AG10803 (cell line): ENCODE results near the gene KCNT1.

Source experiments
- DNase-seq: peaks from one replicate; pipeline ENCODE4 v3.0.0; 2010; ENCODE audit warnings: low read depth
- H3K4me3 ChIP-seq: 2 replicates; pipeline ENCODE4 v1.5.1; 2011; ENCODE audit warnings: mild to moderate bottlenecking, low read length, control low read depth
- TF ChIP-seq, protein P1 (sequence below): conservative IDR thresholded peaks from 2 replicates; pipeline ENCODE4 v1.5.1; 2011; ENCODE audit warnings: mild to moderate bottlenecking, low read length, control low read depth, inconsistent platforms

KCNT1 gene

GRCh38 chr9:135759676-135760300 lies 57.8 kb downstream of the KCNT1 start:
- no peak overlapping the region for H3K4me3 ChIP-seq
- DNase-seq: no peak
- TF ChIP-seq, protein P1, sequence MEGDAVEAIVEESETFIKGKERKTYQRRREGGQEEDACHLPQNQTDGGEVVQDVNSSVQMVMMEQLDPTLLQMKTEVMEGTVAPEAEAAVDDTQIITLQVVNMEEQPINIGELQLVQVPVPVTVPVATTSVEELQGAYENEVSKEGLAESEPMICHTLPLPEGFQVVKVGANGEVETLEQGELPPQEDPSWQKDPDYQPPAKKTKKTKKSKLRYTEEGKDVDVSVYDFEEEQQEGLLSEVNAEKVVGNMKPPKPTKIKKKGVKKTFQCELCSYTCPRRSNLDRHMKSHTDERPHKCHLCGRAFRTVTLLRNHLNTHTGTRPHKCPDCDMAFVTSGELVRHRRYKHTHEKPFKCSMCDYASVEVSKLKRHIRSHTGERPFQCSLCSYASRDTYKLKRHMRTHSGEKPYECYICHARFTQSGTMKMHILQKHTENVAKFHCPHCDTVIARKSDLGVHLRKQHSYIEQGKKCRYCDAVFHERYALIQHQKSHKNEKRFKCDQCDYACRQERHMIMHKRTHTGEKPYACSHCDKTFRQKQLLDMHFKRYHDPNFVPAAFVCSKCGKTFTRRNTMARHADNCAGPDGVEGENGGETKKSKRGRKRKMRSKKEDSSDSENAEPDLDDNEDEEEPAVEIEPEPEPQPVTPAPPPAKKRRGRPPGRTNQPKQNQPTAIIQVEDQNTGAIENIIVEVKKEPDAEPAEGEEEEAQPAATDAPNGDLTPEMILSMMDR: no peak

DNA sequence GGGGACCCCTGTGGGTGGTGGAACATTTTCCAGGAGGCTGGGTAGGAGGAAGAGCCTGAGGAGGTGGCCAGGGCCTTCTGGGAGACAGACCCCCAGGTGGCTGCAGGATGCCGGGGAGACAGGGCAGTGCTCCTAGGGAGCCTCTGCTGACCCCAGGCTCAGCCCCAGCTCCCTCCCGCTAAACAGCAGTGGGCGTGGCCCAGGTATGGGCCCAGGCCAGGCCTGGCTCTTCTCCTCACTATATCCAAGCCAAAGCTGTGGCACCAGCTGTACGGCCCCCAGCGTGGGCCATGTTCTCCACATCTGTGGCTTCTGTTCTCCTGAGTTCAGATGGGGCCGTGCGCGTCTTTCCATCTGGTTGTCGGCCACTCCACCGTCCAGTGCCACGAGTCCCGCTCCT lies 58.5 kb downstream of the KCNT1 start:
- DNase-seq: no peak
- TF ChIP-seq, protein P1: no peak
- H3K4me3 ChIP-seq: no peak overlapping the region

DNA sequence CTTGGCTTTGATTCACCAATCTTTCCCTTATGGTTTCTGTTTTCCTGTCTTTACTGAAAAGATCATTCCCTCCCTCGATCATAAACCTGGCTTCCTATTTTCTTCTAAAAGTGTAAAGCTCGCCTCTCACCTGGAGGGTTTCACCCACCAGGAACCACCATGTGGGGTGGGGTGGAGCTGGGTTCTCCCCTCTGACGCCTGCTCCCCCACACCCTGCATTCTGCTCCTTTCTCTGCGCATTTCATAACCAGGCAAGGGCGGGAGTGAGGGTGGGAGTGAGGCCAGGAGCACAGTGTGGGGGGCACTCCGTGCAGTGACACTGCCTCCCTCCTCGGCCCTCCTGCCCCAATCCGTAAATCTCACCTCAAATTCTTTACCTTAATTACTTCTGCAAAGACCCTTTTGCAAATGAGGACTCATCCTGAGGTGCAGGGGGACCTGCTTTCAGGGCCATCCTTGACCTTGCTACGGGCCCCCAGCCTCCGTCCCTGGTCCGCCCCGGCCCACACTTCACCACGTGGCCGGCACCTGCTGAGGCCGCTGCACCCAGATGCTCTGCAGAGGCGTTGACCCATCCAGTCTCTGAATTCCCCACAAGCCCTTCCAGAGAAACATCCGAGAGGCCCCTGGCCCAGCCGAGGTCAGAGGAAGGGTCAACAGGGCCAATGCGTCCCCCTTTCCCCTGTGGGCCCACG lies 59.3 kb downstream of the KCNT1 start:
- no peak for DNase-seq
- TF ChIP-seq, protein P1: no peak
- no peak overlapping the region for H3K4me3 ChIP-seq

DNA sequence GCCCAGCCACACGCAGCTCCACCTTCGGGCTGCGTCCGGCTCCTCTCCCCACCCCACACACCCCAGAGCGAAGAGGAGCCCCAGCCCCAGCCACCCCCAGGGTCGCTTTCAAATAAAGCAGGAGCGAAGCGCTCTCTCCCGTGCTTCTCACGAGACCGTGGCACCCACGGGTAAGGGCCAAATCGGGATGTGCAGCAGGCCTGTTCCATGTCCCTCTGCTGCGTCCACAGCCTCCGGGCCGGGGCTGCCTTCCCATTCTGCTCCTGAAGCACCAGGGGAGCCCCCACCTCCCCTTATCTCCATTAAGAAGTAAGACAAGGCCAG lies 59.8 kb downstream of the KCNT1 start:
- H3K4me3 ChIP-seq: no peak overlapping the region
- DNase-seq: no peak
- TF ChIP-seq, protein P1: no peak

GRCh38 chr9:135762921-135763320 lies 60.9 kb downstream of the KCNT1 start:
- DNase-seq: no peak
- H3K4me3 ChIP-seq: no peak overlapping the region
- TF ChIP-seq, protein P1: no peak

GRCh38 chr9:135763716-135764446 lies 61.9 kb downstream of the KCNT1 start:
- H3K4me3 ChIP-seq: no peak overlapping the region
- DNase-seq: no peak
- TF ChIP-seq, protein P1: no peak

DNA sequence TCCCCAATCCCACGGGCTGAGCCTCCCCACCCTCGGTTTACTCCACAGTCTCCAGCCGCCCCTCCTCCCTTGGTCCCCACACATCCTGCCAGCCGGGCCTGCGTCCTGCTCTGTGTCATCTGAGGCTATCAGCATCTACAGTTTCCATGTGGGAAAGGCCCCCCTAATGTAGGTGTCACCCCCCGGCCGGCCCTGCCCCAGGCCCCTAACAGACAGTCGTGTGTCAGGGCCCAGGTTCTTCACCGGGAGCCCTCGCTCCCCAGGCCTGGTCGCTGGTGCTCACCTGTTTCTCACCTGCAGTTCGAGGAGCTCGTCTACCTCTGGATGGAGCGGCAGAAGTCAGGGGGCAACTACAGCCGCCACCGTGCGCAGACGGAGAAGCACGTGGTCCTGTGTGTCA lies 62.7 kb downstream of the KCNT1 start:
- TF ChIP-seq, protein P1: no peak
- H3K4me3 ChIP-seq: no peak overlapping the region
- DNase-seq: no peak
